HG03175 (cell line): Measurements from ENCODE around the gene RYR3.

Source experiments
- ATAC-seq: cut with Tn5 transposase; IDR thresholded peaks from one replicate; pipeline ENCODE4 v1.9.1; 2021; ENCODE audit warnings: mild to moderate bottlenecking, moderate library complexity; ENCODE audit not compliant: unreplicated experiment

RYR3 gene

GRCh38 chr15:33378866-33379480, 68.2 kb downstream of the RYR3 start:
- ATAC-seq, result no peak

GRCh38 chr15:33380406-33380805, 69.6 kb downstream of the RYR3 start:
- ATAC-seq, result no peak

DNA sequence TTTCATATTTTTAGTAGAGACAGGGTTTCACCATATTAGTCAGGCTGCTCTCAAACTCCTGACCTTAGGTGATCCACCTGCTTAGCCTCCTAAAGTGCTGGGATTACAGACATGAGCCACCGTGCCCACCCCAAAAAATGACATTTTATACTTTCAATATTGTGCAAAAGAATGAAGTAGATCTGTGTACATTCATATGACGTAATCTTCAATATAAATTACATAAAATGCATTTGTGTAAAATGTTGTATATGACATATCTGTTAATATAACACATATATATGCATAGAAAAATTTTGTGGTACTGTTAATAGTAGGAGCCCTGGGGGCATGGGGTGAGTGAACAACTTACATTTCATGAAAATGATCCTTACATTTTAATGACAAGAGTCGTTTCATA, 71.7 kb downstream of the RYR3 start:
- no peak for ATAC-seq

- ATAC-seq, result no peak
These were observed 73.5 kb downstream of the RYR3 start for GRCh38 chr15:33384307-33384706.

GRCh38 chr15:33392453-33392852, 81.7 kb downstream of the RYR3 start:
- no peak for ATAC-seq

- no peak for ATAC-seq
These were observed 82.8 kb downstream of the RYR3 start for GRCh38 chr15:33393546-33393945.

DNA sequence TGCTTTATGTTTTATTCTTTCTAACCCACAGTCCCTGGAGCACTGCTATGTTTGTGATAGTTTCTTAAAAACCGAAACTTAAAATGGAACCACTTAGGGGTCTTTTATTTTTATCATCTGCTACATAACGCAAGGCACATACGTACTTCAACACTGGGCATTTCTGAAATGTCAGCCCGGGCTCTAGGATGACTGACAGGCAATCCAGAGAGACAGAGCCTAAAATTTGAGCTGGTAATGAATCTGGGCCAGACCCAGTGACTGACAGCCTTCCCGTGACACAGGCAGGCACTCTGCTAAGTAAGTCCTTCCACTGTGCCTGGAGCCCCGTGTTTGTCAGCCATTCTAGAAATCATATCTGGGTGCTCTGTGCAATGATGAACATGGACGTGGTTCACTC, 84.6 kb downstream of the RYR3 start:
- ATAC-seq, result no peak

DNA sequence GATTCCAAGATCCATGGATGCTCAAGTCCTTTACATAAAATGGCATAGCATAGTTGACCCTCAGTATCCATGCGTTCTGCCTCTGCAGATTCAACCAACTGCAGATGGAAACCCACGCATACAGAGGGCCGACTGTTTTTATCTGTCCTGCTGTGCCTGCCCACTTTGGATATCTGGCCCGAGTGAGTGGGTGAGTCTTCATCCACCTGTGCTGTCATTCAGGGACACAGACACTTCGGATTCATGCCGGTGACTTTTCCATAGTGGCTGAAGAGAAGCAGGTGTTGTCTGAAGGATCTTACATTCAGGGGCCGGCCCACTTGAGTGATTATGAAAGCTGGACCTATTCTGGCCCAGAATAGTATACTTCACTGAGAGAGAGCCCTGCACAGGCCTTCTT, 85.1 kb downstream of the RYR3 start:
- ATAC-seq, result no peak

- no peak for ATAC-seq
These were observed 85.7 kb downstream of the RYR3 start for GRCh38 chr15:33396475-33396874.

DNA sequence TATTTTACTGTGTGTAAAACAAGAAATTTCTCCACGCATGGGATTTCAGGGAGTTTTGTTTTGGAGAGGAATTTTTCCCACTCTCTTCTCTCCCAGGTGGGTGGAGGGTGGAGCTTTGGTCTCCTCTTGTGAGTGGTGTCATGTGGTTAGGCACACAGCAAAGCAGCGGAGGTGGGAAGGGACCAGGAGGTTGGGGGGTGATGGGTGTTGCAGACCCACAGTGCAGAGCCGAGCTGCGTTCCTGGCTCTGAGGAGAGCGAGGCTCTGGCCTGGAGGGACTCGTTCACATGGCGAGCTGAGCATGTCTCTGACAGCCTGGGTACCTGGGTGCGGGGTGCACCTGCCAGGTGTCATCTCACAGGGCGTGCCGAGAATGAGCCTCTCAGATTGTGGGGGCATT, 87.8 kb downstream of the RYR3 start:
- ATAC-seq, result no peak

DNA sequence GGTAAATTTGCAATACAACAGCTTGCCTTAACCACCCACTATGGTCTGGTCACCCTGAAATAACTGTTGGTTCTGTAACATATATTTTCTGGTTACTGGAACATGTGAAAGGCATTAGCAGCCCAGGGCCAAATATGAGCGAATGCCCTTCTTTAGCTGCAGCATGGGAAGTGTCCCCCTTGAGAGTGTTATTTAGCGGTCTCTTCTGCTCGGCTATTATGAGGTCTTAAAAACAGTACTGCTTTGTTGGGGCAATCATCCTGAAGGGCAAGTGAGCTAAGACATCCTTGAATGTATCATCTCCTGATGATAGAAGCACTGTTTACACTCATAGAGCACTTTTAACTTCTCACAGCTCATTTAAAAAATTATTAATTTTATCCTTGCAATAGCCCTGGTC, 90.2 kb downstream of the RYR3 start:
- ATAC-seq, result no peak

DNA sequence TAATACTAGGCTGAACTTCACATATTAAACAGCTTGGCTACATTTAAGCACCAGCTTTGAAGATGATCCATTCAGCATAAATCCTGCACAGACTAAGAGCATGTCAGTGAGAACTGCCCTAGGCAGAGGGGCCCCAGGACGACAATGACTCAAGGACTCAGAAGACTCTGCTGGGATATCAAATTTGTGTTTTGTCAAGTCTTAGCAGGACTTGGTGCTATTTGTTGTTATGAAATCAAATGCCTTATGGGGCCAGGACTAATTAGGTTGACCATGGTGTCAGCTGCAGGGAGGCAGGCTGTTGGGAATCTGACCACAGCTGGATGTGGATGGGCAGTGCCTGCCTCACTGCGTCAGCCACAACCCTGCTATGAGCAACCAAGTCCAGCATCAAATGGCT, 91.8 kb downstream of the RYR3 start:
- ATAC-seq, result no peak

GRCh38 chr15:33405096-33405495, 94.3 kb downstream of the RYR3 start:
- ATAC-seq, result no peak

DNA sequence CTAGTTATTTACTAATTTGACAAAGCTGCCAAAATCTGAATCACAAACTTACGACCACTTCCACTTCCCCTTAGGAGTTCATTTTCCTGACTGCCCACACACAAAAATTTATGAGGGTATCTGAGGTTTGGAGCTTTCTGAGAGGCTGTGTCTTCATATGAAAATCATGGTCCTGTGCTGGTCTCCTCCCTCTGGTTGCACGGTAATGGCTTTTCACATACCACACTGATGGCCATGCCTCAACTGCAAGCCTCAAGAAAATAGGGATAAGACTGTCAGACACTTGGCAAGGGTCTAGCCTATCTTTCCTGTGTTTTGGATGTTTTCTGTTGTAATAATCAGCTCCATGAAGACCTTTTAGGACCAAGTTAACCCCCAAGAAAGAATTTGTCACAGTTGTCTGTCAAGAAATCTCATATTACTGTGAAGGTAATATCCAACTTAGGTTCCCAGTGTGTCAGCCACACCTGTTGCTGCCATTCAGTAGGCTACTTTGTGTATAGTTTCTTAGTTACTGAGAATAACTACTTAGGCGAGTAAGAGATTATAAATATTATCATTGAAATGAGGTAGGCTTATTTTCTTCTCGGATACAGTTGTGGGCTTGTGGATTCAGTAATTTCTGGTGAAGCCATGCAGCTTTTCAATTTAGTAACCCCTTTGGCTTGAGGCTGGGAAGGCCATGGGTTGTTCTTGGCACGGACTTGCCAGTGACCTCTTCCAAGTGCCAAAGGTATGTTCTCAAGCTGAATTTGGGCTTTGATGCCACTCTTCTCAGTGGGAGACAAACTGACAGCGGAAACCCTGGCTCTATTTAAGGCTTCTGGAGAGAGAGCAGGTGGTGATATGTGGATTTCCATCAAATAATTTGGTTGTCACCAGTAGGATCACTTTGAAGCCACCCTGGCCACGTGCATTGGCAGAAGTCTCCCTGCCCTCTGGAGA, 101.1 kb downstream of the RYR3 start:
- ATAC-seq, result no peak

- no peak for ATAC-seq
These were observed 108.9 kb downstream of the RYR3 start for GRCh38 chr15:33419701-33420100.

DNA sequence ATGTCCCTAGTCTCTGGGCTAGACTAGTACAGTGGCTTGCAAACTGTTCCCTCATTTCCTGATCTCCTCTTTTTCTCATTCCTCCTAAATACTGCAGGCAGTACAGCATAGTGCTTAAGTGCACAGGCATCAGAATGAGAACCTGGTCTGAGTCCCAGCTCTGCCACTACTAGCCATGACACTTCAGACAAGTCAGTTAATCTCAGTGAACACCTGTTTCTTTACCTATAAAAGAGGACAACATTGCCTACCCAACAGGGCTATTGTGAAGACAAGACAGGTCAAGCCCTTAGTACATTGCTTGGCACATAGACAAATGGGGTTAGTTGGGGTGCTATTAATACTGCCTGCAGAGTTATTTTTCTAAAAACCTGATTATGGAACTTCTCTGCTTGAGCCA, 113.3 kb downstream of the RYR3 start:
- no peak for ATAC-seq

- ATAC-seq, result no peak
These were observed 114.4 kb downstream of the RYR3 start for GRCh38 chr15:33425142-33425541.

DNA sequence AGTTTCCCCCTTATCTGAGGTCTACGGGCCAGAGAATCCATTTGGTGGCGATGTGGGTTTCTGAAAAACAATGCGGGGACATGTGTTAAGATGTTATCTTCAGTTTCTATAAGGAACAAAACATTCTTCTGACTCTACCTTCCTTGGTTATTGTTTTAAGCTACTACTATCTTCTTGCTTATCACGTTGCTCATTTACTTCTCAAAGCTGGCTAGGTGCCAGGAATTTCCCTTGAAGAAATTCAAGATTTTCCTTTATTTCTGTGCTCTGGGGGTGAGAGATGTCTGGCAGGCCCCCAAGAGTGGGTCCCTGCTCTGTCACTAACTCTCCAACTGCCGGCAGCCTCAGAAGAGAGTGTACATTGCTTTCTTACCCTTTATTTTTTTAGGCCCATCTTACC, 119.8 kb downstream of the RYR3 start:
- ATAC-seq, result no peak

- ATAC-seq, result no peak
These were observed 123.1 kb downstream of the RYR3 start for GRCh38 chr15:33433821-33434220.

DNA sequence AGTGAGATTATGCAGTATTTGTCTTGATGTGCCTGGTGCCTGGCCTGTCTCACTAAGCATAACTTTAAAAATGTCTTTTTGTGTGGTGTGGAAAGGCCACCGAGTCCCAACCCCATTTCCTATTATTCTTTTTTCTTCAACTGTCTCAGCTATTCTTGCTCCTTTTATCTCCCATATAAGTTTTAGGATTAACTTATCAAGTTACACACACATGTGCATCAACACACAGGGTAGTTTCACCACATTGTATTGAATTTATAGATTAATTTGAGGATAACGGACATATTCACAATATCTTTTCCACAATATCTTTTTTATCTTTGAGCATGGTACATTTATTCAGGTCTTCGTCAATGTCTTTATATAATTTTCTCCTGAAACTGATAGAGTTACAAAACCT, 127.6 kb downstream of the RYR3 start:
- no peak for ATAC-seq

DNA sequence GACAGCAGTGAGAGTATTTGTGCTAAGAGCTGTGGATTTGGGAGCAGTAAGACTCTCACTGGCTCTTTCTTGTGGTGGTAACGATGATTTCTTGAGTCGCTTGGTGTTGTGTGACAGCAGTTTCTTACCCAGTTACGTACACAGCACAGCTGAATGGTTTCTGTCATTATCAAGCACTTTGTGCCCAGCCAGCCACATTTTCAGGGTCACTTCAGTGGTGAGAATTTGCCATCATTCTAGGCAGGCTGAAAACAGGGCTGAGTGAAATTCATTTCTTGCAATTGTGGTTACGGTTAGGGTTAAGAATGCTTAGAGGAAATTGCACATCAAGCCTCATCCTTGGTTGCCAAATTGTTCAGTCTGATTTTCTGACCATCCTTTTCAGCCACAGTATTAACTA, 130.1 kb downstream of the RYR3 start:
- no peak for ATAC-seq

DNA sequence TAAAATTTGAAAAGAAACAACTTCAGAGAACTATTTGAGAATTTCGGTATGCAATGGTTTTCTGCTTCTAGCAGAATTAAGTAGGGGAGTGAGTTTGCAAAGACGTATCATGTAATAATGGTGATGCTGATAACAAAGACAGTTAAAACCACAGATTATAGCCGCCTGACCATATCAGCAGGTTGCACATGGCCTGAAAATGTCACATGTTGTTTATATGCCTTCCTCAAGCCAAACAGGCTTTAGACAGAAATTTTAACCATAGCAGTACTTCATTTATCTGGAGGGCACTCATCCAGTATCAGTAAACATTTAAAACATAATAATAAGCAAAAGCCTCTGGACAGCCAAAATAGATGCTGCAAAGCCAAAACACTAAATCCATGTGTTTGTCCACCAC, 131.7 kb downstream of the RYR3 start:
- no peak for ATAC-seq
